DMS153 (cell line): Measurements from ENCODE around the gene XPO5.
"Not testable (repeated sequence)": the region's sequence is repeated elsewhere in the genome, so short reads cannot be mapped to it uniquely, and the experiment has no call there.

Experiments used
- DNase-seq: peaks from one replicate; lab custom pipeline; 2025; lab: John Stamatoyannopoulos, UW

The XPO5 gene

GRCh38 chr6:43584892-43585570, 9.2 kb upstream of the XPO5 start:
- DNase-seq: no peak

GRCh38 chr6:43582911-43583310, 7.1 kb upstream of the XPO5 start:
- DNase-seq: no peak

GRCh38 chr6:43579171-43579570, 3.3 kb upstream of the XPO5 start:
- DNase-seq: no peak

GRCh38 chr6:43578748-43579147, 2.9 kb upstream of the XPO5 start:
- DNase-seq: no peak

GRCh38 chr6:43575105-43575771, 600 bp downstream of the XPO5 start:
- DNase-seq: no peak

GRCh38 chr6:43572015-43572414, 3.8 kb downstream of the XPO5 start:
- DNase-seq: no peak

- no peak for DNase-seq
Measured at GRCh38 chr6:43570876-43571441, 4.9 kb downstream of the XPO5 start.

GRCh38 chr6:43559328-43559727, 16.5 kb downstream of the XPO5 start:
- no peak for DNase-seq

- DNase-seq: not testable (repeated sequence)
Measured at GRCh38 chr6:43557620-43558019, 18.2 kb downstream of the XPO5 start.

GRCh38 chr6:43547222-43547621, 28.6 kb downstream of the XPO5 start:
- DNase-seq: no peak

GRCh38 chr6:43544461-43544860, 31.4 kb downstream of the XPO5 start:
- no peak for DNase-seq

- DNase-seq: no peak
Measured at GRCh38 chr6:43541774-43542471, 33.9 kb downstream of the XPO5 start.

- DNase-seq: no peak
Measured at GRCh38 chr6:43540507-43540906, 35.3 kb downstream of the XPO5 start.

- not testable (repeated sequence) for DNase-seq
Measured at GRCh38 chr6:43539409-43539808, 36.4 kb downstream of the XPO5 start.

- DNase-seq: not testable (repeated sequence)
Measured at GRCh38 chr6:43538986-43539385, 36.9 kb downstream of the XPO5 start.

GRCh38 chr6:43532201-43532600, 43.6 kb downstream of the XPO5 start:
- DNase-seq: no peak

- DNase-seq: no peak
Measured at GRCh38 chr6:43524483-43524961, 51.3 kb downstream of the XPO5 start.

GRCh38 chr6:43523284-43523683, 52.6 kb downstream of the XPO5 start:
- DNase-seq: no peak

- DNase-seq: no peak
Measured at GRCh38 chr6:43522547-43523261, 53.1 kb downstream of the XPO5 start.

- no peak for DNase-seq
Measured at GRCh38 chr6:43521836-43522235, 54.0 kb downstream of the XPO5 start.

- no peak for DNase-seq
Measured at GRCh38 chr6:43520097-43520496, 55.7 kb downstream of the XPO5 start.
